Hepatocyte (in vitro differentiated cells): ENCODE measurements around the gene CWC15.

ENCODE experiments used
- EZH2 ChIP-seq: fragments of 200-600 bp; sonication (generic); IDR thresholded peaks from 2 replicates; pipeline ENCODE4 v1.6.1; 2016; ENCODE audit warnings: antibody characterized with exemption, mild to moderate bottlenecking, borderline replicate concordance
- EZH2phosphoT487 ChIP-seq: fragments of 200-600 bp; sonication (generic); IDR thresholded peaks from one replicate; pipeline ENCODE4 v1.6.1; 2018; ENCODE audit warnings: antibody characterized with exemption, mild to moderate bottlenecking, low read depth, moderate library complexity; ENCODE audit not compliant: unreplicated experiment, severe bottlenecking
- TF ChIP-seq, protein P1 (sequence below): fragments of 200-600 bp; sonication (generic); IDR thresholded peaks from 2 replicates; pipeline ENCODE4 v1.5.1; 2016; ENCODE audit warnings: antibody characterized with exemption, mild to moderate bottlenecking; ENCODE audit not compliant: poor library complexity

DNA sequence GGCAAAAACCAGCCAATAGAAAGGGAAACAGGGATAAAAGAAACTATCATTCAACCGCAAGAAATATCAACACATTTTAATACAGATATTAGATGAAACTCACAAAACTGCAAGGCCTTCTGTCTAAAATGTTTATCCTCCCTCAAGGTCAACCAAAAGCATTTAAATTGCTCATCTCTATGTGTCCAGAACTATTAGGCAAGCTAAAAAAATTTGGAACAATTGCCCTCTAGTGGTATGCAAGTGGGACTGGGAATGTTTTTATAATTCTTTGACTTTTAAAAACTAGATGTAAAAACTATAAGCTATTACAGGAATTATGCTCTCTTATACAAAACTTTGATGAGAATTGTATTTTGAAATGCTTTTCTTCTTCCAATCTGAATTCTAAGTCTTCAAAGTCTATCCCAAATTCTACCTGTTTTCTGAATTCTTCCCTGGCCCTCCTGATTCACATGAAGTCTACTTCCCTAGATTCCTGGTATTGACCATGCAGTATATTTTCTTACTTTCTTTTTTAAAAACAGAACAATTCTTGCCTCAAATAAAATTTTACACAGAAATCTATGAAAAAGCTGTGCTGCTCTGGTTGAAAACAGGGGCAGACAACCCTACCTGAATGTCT, 4.9 kb downstream of the CWC15 start:
- no peak for TF ChIP-seq EZH2
- TF ChIP-seq, protein P1, sequence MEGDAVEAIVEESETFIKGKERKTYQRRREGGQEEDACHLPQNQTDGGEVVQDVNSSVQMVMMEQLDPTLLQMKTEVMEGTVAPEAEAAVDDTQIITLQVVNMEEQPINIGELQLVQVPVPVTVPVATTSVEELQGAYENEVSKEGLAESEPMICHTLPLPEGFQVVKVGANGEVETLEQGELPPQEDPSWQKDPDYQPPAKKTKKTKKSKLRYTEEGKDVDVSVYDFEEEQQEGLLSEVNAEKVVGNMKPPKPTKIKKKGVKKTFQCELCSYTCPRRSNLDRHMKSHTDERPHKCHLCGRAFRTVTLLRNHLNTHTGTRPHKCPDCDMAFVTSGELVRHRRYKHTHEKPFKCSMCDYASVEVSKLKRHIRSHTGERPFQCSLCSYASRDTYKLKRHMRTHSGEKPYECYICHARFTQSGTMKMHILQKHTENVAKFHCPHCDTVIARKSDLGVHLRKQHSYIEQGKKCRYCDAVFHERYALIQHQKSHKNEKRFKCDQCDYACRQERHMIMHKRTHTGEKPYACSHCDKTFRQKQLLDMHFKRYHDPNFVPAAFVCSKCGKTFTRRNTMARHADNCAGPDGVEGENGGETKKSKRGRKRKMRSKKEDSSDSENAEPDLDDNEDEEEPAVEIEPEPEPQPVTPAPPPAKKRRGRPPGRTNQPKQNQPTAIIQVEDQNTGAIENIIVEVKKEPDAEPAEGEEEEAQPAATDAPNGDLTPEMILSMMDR, result peak; percentile 64
- no peak for TF ChIP-seq EZH2phosphoT487
